B cell (primary cell): Measurements from ENCODE around the gene FBF1. TPM values are rescaled to one million over a fixed set of nuclear protein-coding genes. Genes with fewer than 3 reads are reported as not detected.

Experiments
- ATAC-seq: fragments of 200-7000 bp; cut with Tn5 transposase; one replicate; pipeline ENCODE4 v1.10.0; 2021; ENCODE audit warnings: low read depth, mild to moderate bottlenecking, moderate number of reproducible peaks, moderate library complexity
- CTCF ChIA-PET: fragments of 350-600 bp; sonication (Branson Sonifier 250); formaldehyde crosslinking; loops from one replicate; lab custom pipeline; 2021; ENCODE audit warnings: antibody characterized with exemption, inconsistent platforms; lab: Charles Lee
- POLR2A ChIA-PET: fragments of 350-600 bp; sonication (Branson Sonifier 250); formaldehyde crosslinking; loops from one replicate; lab custom pipeline; 2021; ENCODE audit warnings: antibody characterized with exemption; lab: Charles Lee
- DNase-seq: peaks from one replicate; pipeline ENCODE4 v3.0.0; 2013
- H2AFZ ChIP-seq: 2 replicates; pipeline ENCODE4 v1.6.1; 2012; ENCODE audit warnings: mild to moderate bottlenecking, low read depth, low read length; ENCODE audit not compliant: insufficient read depth, poor library complexity, severe bottlenecking
- H3K27ac ChIP-seq, 2 donors: 1 replicate in 1 of 2; 2 replicates in 1 of 2; pipeline ENCODE4 v1.5.1; 2012 to 2013; ENCODE audit warnings: low read length in 2 of 2, mild to moderate bottlenecking in 2 of 2, moderate library complexity in 1 of 2
- H3K27me3 ChIP-seq, 4 experiments: fragments of 200-600 bp in 1 of 4; sonication (generic) in 1 of 4; replicated peaks in 1 of 4; 1 replicate in 2 of 4; 2 replicates in 2 of 4; pipeline versions ENCODE4 v1.6.1 to v1.7.0; 2013 to 2016; ENCODE audit warnings: low read length in 3 of 4, mild to moderate bottlenecking in 2 of 4, mixed read lengths in 1 of 4, moderate library complexity in 1 of 4; ENCODE audit not compliant: insufficient read depth in 4 of 4, control insufficient read depth in 3 of 4; ENCODE audit errors: control extremely low read depth in 1 of 4
- H3K36me3 ChIP-seq, 2 experiments: replicated peaks in 1 of 2; 1 replicate in 1 of 2; 2 replicates in 1 of 2; pipeline versions ENCODE4 v1.6.1 to v1.7.1; 2013; ENCODE audit warnings: low read length in 1 of 2; ENCODE audit not compliant: insufficient read depth in 2 of 2, control insufficient read depth in 1 of 2; ENCODE audit errors: control extremely low read depth in 1 of 2, extremely low read depth in 1 of 2
- H3K4me1 ChIP-seq, 2 donors: fragments of 200-600 bp in 1 of 2; sonication (generic) in 1 of 2; 1 replicate in 1 of 2; 2 replicates in 1 of 2; pipeline versions ENCODE4 v1.5.1 to v1.6.1; 2013 to 2017; ENCODE audit warnings: low read length in 2 of 2; ENCODE audit not compliant: control insufficient read depth in 2 of 2, insufficient read depth in 2 of 2
- H3K4me2 ChIP-seq: replicated peaks from 2 replicates; pipeline ENCODE3; 2012; ENCODE audit warnings: mild to moderate bottlenecking, low read depth, low read length; ENCODE audit not compliant: poor library complexity, severe bottlenecking
- H3K4me3 ChIP-seq, 5 experiments: fragments of 200-600 bp in 1 of 5; sonication (generic) in 1 of 5; 1 replicate in 3 of 5; 2 replicates in 2 of 5; pipeline versions ENCODE4 v1.5.1 to v1.7.0; 2011 to 2016; ENCODE audit warnings: low read length in 4 of 5, mild to moderate bottlenecking in 4 of 5, low read depth in 2 of 5, control low read depth in 1 of 5, moderate library complexity in 1 of 5; ENCODE audit not compliant: insufficient read depth in 1 of 5; ENCODE audit errors: control extremely low read depth in 1 of 5, extremely low read depth in 1 of 5
- H3K79me2 ChIP-seq: fragments of 200-600 bp; sonication (generic); one replicate; pipeline ENCODE4 v1.6.0; 2016; ENCODE audit warnings: low read length; ENCODE audit not compliant: control insufficient read depth, insufficient read depth
- H3K9ac ChIP-seq: fragments of 200-600 bp; sonication (generic); 2 replicates; pipeline ENCODE4 v1.6.1; 2017; ENCODE audit warnings: mild to moderate bottlenecking, low read length, moderate library complexity
- H3K9me3 ChIP-seq, 3 donors: one replicate each; pipeline versions ENCODE4 v1.6.1 to v1.7.1; 2013; ENCODE audit warnings: low read length in 2 of 3; ENCODE audit not compliant: control insufficient read depth in 2 of 3, insufficient read depth in 1 of 3; ENCODE audit errors: control extremely low read depth in 1 of 3
- H4K20me1 ChIP-seq: 2 replicates; pipeline ENCODE4 v1.6.0; 2012; ENCODE audit warnings: mild to moderate bottlenecking, low read length; ENCODE audit not compliant: insufficient read depth, control insufficient read depth, poor library complexity, severe bottlenecking
- H3K27ac Mint-ChIP-seq: one replicate; pipeline ENCODE4 v1.8.0; 2021; ENCODE audit warnings: mixed read lengths
- H3K27me3 Mint-ChIP-seq: one replicate; pipeline ENCODE4 v1.8.0; 2021; ENCODE audit warnings: mixed read lengths
- H3K4me1 Mint-ChIP-seq: one replicate; pipeline ENCODE4 v1.8.0; 2021; ENCODE audit warnings: mixed read lengths
- H3K4me3 Mint-ChIP-seq: one replicate; pipeline ENCODE4 v1.8.0; 2021; ENCODE audit warnings: mixed read lengths
- H3K9me3 Mint-ChIP-seq: one replicate; pipeline ENCODE4 v1.8.0; 2022; ENCODE audit warnings: mixed read lengths; ENCODE audit not compliant: insufficient read depth
- EZH2 ChIP-seq: IDR thresholded peaks from 2 replicates; pipeline ENCODE4 v1.6.1; 2012; ENCODE audit warnings: borderline replicate concordance, low read depth, mild to moderate bottlenecking, moderate library complexity, low read length; ENCODE audit not compliant: insufficient read depth, poor library complexity, severe bottlenecking
- WGBS: methylation state at CpG from one replicate; pipeline ENCODE4 v1.1.5; 2013; ENCODE audit warnings: missing lambda C conversion rate; ENCODE audit not compliant: insufficient coverage; 5-methylcytosine and 5-hydroxymethylcytosine counted together
- intact Hi-C: fragments of 100-400 bp; cut with micrococcal nuclease; formaldehyde crosslinking; loops from one replicate; pipeline ENCODE4 v1.10.0; 2022
- polyA plus RNA-seq: library from polyadenylated mRNA; depleted of rRNA; stranded (reverse); fragments of >200 nt; gene quantifications from 2 replicates; pipeline ENCODE4 v1.2.3, GENCODE V29; 2012
- total RNA-seq, 2 donors: library from RNA; stranded (reverse); fragments of 120-200 nt in 1 of 2; gene quantifications; 1 replicate in 1 of 2; 2 replicates in 1 of 2; pipeline versions ENCODE4 v1.2.3 to v1.2.4, GENCODE V29; 2013 to 2022
- TF ChIP-seq, protein P1 (sequence below): fragments of 200-600 bp; IDR thresholded peaks from one replicate; pipeline ENCODE4 v1.8.0; 2022; ENCODE audit warnings: antibody characterized with exemption, mild to moderate bottlenecking

FBF1 gene
- total and polyA plus RNA-seq, 2 donors (not counting 1 experiment from before 2014, with no cell fraction given), result 21.6 to 31.5 TPM

- Histone ChIP-seq H3K9ac (no peak overlapping the region), H3K4me2 (no peak overlapping the region), H4K20me1 (no peaks in the 10 kb centered on the region), H3K27me3 (no peaks in the 10 kb centered on the region), H3K4me1 (no peaks in the 10 kb centered on the region), H3K4me3 (no peak overlapping the region), H3K79me2 (no peaks in the 10 kb centered on the region), H2AFZ (no peak overlapping the region), H3K36me3 (no peaks in the 10 kb centered on the region), H3K9me3 (no peaks in the 10 kb centered on the region), H3K27ac (no peak overlapping the region)
- ATAC-seq, result no peak
- Mint-ChIP-seq H3K4me1 (no peaks in the 10 kb centered on the region), H3K9me3 (no peaks in the 10 kb centered on the region), H3K27me3 (no peaks in the 10 kb centered on the region), H3K4me3 (no peak overlapping the region), H3K27ac (no peak overlapping the region)
- intact Hi-C loops, result no loop called here
- no peak for TF ChIP-seq EZH2
- TF ChIP-seq, protein P1, sequence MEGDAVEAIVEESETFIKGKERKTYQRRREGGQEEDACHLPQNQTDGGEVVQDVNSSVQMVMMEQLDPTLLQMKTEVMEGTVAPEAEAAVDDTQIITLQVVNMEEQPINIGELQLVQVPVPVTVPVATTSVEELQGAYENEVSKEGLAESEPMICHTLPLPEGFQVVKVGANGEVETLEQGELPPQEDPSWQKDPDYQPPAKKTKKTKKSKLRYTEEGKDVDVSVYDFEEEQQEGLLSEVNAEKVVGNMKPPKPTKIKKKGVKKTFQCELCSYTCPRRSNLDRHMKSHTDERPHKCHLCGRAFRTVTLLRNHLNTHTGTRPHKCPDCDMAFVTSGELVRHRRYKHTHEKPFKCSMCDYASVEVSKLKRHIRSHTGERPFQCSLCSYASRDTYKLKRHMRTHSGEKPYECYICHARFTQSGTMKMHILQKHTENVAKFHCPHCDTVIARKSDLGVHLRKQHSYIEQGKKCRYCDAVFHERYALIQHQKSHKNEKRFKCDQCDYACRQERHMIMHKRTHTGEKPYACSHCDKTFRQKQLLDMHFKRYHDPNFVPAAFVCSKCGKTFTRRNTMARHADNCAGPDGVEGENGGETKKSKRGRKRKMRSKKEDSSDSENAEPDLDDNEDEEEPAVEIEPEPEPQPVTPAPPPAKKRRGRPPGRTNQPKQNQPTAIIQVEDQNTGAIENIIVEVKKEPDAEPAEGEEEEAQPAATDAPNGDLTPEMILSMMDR, result no peak
- 76% methylated on average over 7 of the region's 8 CpGs for WGBS
- ChIA-PET POLR2A (no interaction called here), CTCF (interaction anchor here (0.7 to 1.6 kb wide), 3 partner anchors 8 to 136 kb away, joined by 3 to 4 read pairs (median 3); no protein-coding TSS in a partner anchor)
- no peak for DNase-seq
Measured at GRCh38 chr17:75885431-75885830, 55.4 kb downstream of the FBF1 start.

GRCh38 chr17:75881678-75882454, 59.0 kb downstream of the FBF1 start:
- peaks cover 19% of the 10 kb centered on the region for H3K4me1 Mint-ChIP-seq
- CTCF ChIA-PET, result interaction anchor here (1.5 to 1.8 kb wide), 2 partner anchors 15 to 36 kb away, joined by 4 to 6 read pairs; partner anchors contain the start of gene TRIM65
- peaks cover 0 to 7% (median 1%) of the 10 kb centered on the region in 4 experiments for H3K27me3 ChIP-seq
- POLR2A ChIA-PET, result interaction anchor here (1.1 kb wide), 1 partner anchor 102 kb away, joined by 3 read pairs; no protein-coding TSS in a partner anchor
- no peak overlapping the region for H3K4me2 ChIP-seq
- WGBS, result 85% methylated on average over 13 of the region's 15 CpGs
- H3K27me3 Mint-ChIP-seq, result peaks cover 4% of the 10 kb centered on the region
- H3K9ac ChIP-seq, result no peak overlapping the region
- DNase-seq (no peak), ATAC-seq (no peak)
- no peaks in the 10 kb centered on the region for H3K79me2 ChIP-seq
- H2AFZ ChIP-seq, result no peak overlapping the region
- no peaks in the 10 kb centered on the region for H3K9me3 Mint-ChIP-seq
- TF ChIP-seq EZH2, result no peak
- TF ChIP-seq, protein P1, result no peak
- no peaks in the 10 kb centered on the region for H4K20me1 ChIP-seq
- no peaks in the 10 kb centered on the region for H3K9me3 ChIP-seq
- H3K36me3 ChIP-seq, result no peaks in the 10 kb centered on the region
- H3K4me3 ChIP-seq, result no peak overlapping the region
- H3K4me1 ChIP-seq, result peaks cover 14 to 15% of the 10 kb centered on the region in 2 donors
- no peak overlapping the region for H3K27ac Mint-ChIP-seq
- intact Hi-C loops, result no loop called here
- H3K4me3 Mint-ChIP-seq, result no peak overlapping the region
- no peak overlapping the region for H3K27ac ChIP-seq
